ENCODE measurements around the gene TIGD2. TPM values are rescaled to one million over a fixed set of nuclear protein-coding genes. Genes with fewer than 3 reads are reported as not detected.

Gene TIGD2
- total and polyA plus RNA-seq, 2 donors (not counting 3 experiments of a cell fraction or from before 2014, with no cell fraction given) = 1.1 to 5.0 TPM

DNA sequence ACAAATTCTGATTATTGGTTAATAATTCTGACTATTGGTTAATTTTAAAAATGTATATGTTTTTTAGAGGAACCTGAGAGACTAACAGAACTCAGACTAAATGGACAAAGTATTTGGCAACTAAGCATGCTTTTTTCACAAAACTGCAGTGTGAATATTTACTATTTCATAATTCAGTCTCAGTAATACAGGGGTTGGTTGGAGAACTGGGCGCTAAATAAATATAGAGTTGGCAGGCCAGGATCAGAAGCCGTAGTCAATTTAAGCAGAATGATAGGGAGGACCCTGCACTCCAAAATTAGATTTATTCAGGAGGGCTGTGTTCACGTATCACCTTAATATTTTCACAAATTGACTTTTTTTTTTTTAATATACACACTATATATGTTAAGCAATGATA lies 5.8 kb downstream of the TIGD2 start:
- peaks cover 2% of the 10 kb centered on the region for H3K4me1 ChIP-seq (ENCODE audit: control insufficient read depth, extremely low read depth, insufficient read depth, low read length)
- H2AFZ ChIP-seq (ENCODE audit: low read depth, low read length) = no peak overlapping the region
- no peak for FAIRE-seq
- H3K27ac ChIP-seq (ENCODE audit: insufficient read depth, low read depth, low read length) = no peak overlapping the region
- BruUV-seq (replicated peaks) = no TSS peak
- dilution Hi-C loops (cut with MboI; ENCODE audit: extremely low pct_ligation_motif_present, low sequenced_read_pairs) = no loop called here
- DNase-seq (ENCODE audit: low read depth, low spot score) = no peak
- no peaks in the 10 kb centered on the region for H3K9me1 ChIP-seq (replicated peaks; ENCODE audit: control insufficient read depth, extremely low read depth, insufficient read depth, low read length)
- intact Hi-C loops (cut with micrococcal nuclease) = loop anchor here (10.0 kb wide), 1 partner anchor 582 kb away; no protein-coding TSS in a partner anchor
- no peaks in the 10 kb centered on the region for H3K79me2 ChIP-seq (ENCODE audit: control insufficient read depth, insufficient read depth, low read length)
- H3K9ac ChIP-seq (replicated peaks; ENCODE audit: extremely low read depth, insufficient read depth, low read length) = no peak overlapping the region
- ChIA-PET CTCF (no interaction called here), POLR2A (no interaction called here)
- H4K20me1 ChIP-seq (replicated peaks; ENCODE audit: control insufficient read depth, extremely low read depth, insufficient read depth, low read length) = no peaks in the 10 kb centered on the region
- H3K4me3 ChIP-seq (replicated peaks in 1 of 3; ENCODE audit: insufficient read depth in 1 of 3, low read depth in 1 of 3, low read length in 3 of 3) = no peak overlapping the region
- H3K36me3 ChIP-seq (ENCODE audit: control insufficient read depth in 2 of 2, extremely low read depth in 1 of 2, insufficient read depth in 2 of 2, low read length in 2 of 2) = no peaks in the 10 kb centered on the region
- TF ChIP-seq JUN (IDR thresholded peaks at IDR 0.05; ENCODE audit: borderline replicate concordance, insufficient read depth, insufficient read length, low read depth) (no peak), MYC (IDR thresholded peaks at IDR 0.05; ENCODE audit: low read depth, low read length) (no peak), POLR2A (IDR thresholded peaks at IDR 0.05; ENCODE audit: low read depth, low read length) (no peak), EZH2 (IDR thresholded peaks at IDR 0.05; ENCODE audit: borderline replicate concordance, low read depth, low read length, severe bottlenecking) (no peak), GATA2 (IDR thresholded peaks at IDR 0.05; ENCODE audit: insufficient read depth, insufficient read length, low read depth, low read length) (no peak), POLR2AphosphoS5 (IDR thresholded peaks at IDR 0.05; ENCODE audit: insufficient read depth, low read depth, low read length) (no peak), FOS (IDR thresholded peaks at IDR 0.05; ENCODE audit: borderline replicate concordance, insufficient read depth, low read length) (no peak)
- TF ChIP-seq, protein P1, sequence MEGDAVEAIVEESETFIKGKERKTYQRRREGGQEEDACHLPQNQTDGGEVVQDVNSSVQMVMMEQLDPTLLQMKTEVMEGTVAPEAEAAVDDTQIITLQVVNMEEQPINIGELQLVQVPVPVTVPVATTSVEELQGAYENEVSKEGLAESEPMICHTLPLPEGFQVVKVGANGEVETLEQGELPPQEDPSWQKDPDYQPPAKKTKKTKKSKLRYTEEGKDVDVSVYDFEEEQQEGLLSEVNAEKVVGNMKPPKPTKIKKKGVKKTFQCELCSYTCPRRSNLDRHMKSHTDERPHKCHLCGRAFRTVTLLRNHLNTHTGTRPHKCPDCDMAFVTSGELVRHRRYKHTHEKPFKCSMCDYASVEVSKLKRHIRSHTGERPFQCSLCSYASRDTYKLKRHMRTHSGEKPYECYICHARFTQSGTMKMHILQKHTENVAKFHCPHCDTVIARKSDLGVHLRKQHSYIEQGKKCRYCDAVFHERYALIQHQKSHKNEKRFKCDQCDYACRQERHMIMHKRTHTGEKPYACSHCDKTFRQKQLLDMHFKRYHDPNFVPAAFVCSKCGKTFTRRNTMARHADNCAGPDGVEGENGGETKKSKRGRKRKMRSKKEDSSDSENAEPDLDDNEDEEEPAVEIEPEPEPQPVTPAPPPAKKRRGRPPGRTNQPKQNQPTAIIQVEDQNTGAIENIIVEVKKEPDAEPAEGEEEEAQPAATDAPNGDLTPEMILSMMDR (IDR thresholded peaks at IDR 0.05; ENCODE audit: extremely low read depth in 1 of 2, insufficient read depth in 1 of 2, low read depth in 1 of 2, low read length in 2 of 2) = no peak
- TF ChIP-seq, protein P2, sequence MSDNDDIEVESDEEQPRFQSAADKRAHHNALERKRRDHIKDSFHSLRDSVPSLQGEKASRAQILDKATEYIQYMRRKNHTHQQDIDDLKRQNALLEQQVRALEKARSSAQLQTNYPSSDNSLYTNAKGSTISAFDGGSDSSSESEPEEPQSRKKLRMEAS (IDR thresholded peaks at IDR 0.05; ENCODE audit: insufficient read depth, insufficient read length) = no peak
- H3K4me2 ChIP-seq (ENCODE audit: insufficient read depth, low read length) = no peak overlapping the region
- H3K9me3 ChIP-seq (replicated peaks; ENCODE audit: control insufficient read depth, insufficient read depth, low read length) = no peaks in the 10 kb centered on the region
- H3K27me3 ChIP-seq (ENCODE audit: control insufficient read depth in 2 of 2, insufficient read depth in 2 of 2, low read length in 2 of 2) = no peaks in the 10 kb centered on the region
